GM12874 (cell line): ENCODE data around the gene FAM131A.

Experiments
- TF ChIP-seq, protein P1 (sequence below): IDR thresholded peaks from 2 replicates; pipeline ENCODE4 v1.5.1; 2011; ENCODE audit warnings: low read depth, mild to moderate bottlenecking, control low read depth, low read length, moderate library complexity; ENCODE audit not compliant: insufficient read depth

The FAM131A gene

DNA sequence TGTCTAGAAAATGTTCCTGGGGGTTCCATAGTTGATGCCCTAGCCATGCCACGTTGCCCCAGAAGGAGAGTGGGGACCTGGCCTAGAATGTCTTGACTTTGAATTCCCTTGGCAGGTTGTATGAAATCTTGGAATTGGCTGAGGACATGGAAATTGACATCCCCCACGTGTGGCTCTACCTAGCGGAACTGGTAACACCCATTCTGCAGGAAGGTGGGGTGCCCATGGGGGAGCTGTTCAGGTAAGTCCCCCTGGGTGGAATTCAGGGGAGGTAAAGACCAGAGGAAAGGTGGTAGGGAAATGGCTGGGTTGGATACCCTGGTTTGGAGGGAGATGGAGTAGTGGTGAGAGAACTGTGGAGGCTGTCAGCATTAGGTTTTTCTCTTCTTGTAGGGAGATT, 8.9 kb upstream of the FAM131A start:
- TF ChIP-seq, protein P1, sequence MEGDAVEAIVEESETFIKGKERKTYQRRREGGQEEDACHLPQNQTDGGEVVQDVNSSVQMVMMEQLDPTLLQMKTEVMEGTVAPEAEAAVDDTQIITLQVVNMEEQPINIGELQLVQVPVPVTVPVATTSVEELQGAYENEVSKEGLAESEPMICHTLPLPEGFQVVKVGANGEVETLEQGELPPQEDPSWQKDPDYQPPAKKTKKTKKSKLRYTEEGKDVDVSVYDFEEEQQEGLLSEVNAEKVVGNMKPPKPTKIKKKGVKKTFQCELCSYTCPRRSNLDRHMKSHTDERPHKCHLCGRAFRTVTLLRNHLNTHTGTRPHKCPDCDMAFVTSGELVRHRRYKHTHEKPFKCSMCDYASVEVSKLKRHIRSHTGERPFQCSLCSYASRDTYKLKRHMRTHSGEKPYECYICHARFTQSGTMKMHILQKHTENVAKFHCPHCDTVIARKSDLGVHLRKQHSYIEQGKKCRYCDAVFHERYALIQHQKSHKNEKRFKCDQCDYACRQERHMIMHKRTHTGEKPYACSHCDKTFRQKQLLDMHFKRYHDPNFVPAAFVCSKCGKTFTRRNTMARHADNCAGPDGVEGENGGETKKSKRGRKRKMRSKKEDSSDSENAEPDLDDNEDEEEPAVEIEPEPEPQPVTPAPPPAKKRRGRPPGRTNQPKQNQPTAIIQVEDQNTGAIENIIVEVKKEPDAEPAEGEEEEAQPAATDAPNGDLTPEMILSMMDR: no peak

GRCh38 chr3:184332370-184333090, 4.9 kb upstream of the FAM131A start:
- TF ChIP-seq, protein P1: no peak

DNA sequence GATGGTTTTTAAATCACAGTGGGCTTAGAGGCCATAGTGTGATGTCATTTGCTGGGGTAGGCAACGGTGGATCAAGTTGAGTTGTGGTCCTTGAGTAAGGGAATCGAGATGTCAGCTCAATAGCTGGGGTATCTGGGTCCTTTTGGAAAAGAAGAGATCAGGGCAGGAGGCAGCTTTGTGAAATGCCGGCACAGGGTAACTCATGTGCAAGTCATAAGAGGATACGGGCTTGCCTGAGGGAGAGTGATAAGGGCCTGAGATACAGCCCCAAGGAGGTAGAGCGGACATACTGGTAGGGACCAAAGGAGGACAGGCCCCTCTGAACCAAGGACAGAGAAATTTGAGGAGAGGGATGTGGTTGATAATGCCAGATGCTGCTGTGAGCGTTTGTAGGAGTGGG, 4.2 kb upstream of the FAM131A start:
- TF ChIP-seq, protein P1: no peak

DNA sequence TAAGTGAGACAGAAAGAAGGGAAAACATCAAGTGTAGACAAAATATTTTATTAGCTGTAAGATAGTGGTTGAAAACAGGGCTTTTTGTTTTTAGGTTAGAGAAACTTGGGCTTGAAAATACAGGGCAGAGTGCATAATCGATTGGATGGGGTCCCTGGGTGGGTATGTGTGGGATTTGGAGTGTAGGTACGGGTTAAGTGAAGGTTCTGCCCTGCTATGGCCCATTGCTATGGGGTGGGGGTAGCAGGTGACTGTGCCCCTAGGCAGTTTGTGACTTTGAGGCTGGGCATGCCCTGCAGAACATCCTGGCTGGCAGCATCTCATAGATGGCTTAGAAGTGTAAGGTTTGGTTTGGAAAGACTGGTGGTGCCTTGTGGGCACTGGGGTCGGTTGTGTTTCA, 3.7 kb upstream of the FAM131A start:
- TF ChIP-seq, protein P1: no peak

GRCh38 chr3:184334470-184335158, 2.8 kb upstream of the FAM131A start:
- TF ChIP-seq, protein P1: no peak

GRCh38 chr3:184335291-184335660, 2.1 kb upstream of the FAM131A start:
- TF ChIP-seq, protein P1: no peak

GRCh38 chr3:184335661-184336546, 1.5 kb upstream of the FAM131A start:
- TF ChIP-seq, protein P1: no peak
